Heart right ventricle (tissue), 16 donors: ENCODE measurements around the gene LAMA2. TPM values are rescaled to one million over a fixed set of nuclear protein-coding genes. Genes with fewer than 3 reads are reported as not detected.

Source experiments
- ATAC-seq, 8 donors: fragments of 200-7000 bp; cut with Tn5 transposase; one replicate each; pipeline ENCODE4 v1.9.1; 2020; ENCODE audit warnings: mild to moderate bottlenecking in 8 of 8, moderate library complexity in 8 of 8, moderate number of reproducible peaks in 1 of 8
- DNase-seq, 2 donors: peaks; one replicate each; pipeline ENCODE4 v3.0.0-alpha.2; 2020
- H3K27ac ChIP-seq, 10 donors: fragments of 200-600 bp; sonication (generic) in 2 of 10; one replicate each; pipeline versions ENCODE4 v1.5.0 to v1.8.0; 2020 to 2022; ENCODE audit warnings: mild to moderate bottlenecking in 3 of 10
- H3K27me3 ChIP-seq, 7 donors: fragments of 200-600 bp; one replicate each; pipeline ENCODE4 v1.8.0; 2021 to 2022; ENCODE audit warnings: mild to moderate bottlenecking in 2 of 7
- H3K36me3 ChIP-seq, 9 donors: fragments of 200-600 bp; sonication (generic) in 1 of 9; one replicate each; pipeline versions ENCODE4 v1.5.0 to v1.8.0; 2020 to 2022; ENCODE audit warnings: mild to moderate bottlenecking in 2 of 9
- H3K4me1 ChIP-seq, 9 donors: fragments of 200-600 bp; sonication (generic) in 1 of 9; one replicate each; pipeline versions ENCODE4 v1.5.0 to v1.8.0; 2020 to 2022; ENCODE audit warnings: mild to moderate bottlenecking in 4 of 9
- H3K4me3 ChIP-seq, 10 donors: fragments of 200-600 bp; sonication (generic) in 2 of 10; one replicate each; pipeline versions ENCODE4 v1.5.0 to v1.8.0; 2020 to 2022; ENCODE audit warnings: mild to moderate bottlenecking in 7 of 10, moderate library complexity in 2 of 10
- H3K9me3 ChIP-seq, 11 donors: fragments of 200-600 bp in 10 of 11; sonication (generic) in 2 of 11; one replicate each; pipeline versions ENCODE4 v1.5.0 to v1.8.0; 2013 to 2022; ENCODE audit warnings: mild to moderate bottlenecking in 2 of 11, control low read depth in 1 of 11, moderate library complexity in 1 of 11
- WGBS, 2 donors: extraction: QIAGEN DNeasy Blood & Tissue Kit; methylation state at CpG; one replicate each; pipeline ENCODE4 v1.1.7; 2013; ENCODE audit warnings: inconsistent platforms in 1 of 2; 5-methylcytosine and 5-hydroxymethylcytosine counted together
- intact Hi-C, 10 donors: fragments of 100-400 bp; cut with DNase I; formaldehyde crosslinking; loops; one replicate each; pipeline versions ENCODE4 v1.11.1 to v1.14.2; 2022
- polyA plus RNA-seq, 2 donors: library from polyadenylated mRNA; stranded (reverse); fragments of 200-250 nt; gene quantifications; one replicate each; pipeline ENCODE4 v1.2.3, GENCODE V29; 2013
- total RNA-seq, 10 donors: library from RNA; stranded (reverse); fragmentation: NEBNext Ultra II Directional in 3 of 10; extraction: Animal tissue kit (Norgen Biotek cat#: 25700) in 3 of 10; gene quantifications; one replicate each; pipeline versions ENCODE4 v1.2.1 to v1.2.4, GENCODE V29; 2021 to 2023
- TF ChIP-seq, protein P1 (sequence below), 9 donors: fragments of 200-600 bp; sonication (generic) in 2 of 9; IDR thresholded peaks; one replicate each; pipeline versions ENCODE4 v1.5.0 to v1.8.0; 2021 to 2022; ENCODE audit warnings: antibody characterized with exemption in 9 of 9, mild to moderate bottlenecking in 5 of 9, moderate library complexity in 1 of 9
- donor health status: Arrhythmogenic right ventricular cardiomyopathy.
- donor health status: ischemic (EF 13 %, LVEDD 7.1; RV severe dilation, severe dysfunction).
- donor health status: healthy with polysubstance abuse.
- donor health status: DM: no; HTN: yes; CAD: no.
- donor health status: DM: no; HTN: no; CAD: no.
- donor health status: ischemic (EF 25% LVEDD 6.9; RV normal size, moderate dysfunction).
- donor health status: ischemic (EF 25% LVEDD 5.7; RV mildly dilated, moderate dysfunction).
- donor health status: healthy.
- donor health status: DM: yes; HTN: yes; CAD: no.
- donor health status: Ischemic cardiomyopathy.
- donor health status: ischemic (EF 35%, LVEDD 5.7; RV mildly dilated, moderate dysfunction).
- donor health status: nonischemic (EF 11% LVEDD 7.7; RV severe dilation, severe dysfunction).
- donor health status: DM: yes; HTN: yes; CAD: no.
- donor health status: PGD.
- donor health status: ischemic (EF 29% LVEDD 5.4; RV normal size, mild dysfunction).
- donor health status: nonischemic (EF 23%, LVEDD 6.1; RV moderate dilation, normal function).

Gene LAMA2
- total and polyA plus RNA-seq, 12 donors, result 31.1 to 293 (median 223) TPM

DNA sequence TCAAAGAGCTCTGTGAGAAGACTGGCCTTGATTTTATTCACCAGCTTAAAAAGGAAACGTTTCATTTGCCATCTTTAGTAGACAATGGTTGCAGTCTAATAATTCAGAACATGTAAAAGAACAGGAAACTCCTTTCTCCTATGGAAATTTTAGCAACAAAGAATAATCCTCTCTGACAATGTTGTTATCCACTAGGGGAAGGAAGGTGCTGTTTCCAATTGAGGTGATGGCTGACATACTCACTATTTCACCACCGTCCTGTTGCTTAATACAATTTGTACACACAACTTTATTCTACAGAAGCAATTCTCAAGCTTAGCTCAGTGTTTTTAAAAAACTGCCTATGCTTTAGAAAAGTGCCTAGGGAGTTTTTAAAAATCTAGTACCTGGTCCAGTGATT lies 634.4 kb downstream of the LAMA2 start:
- H3K27ac ChIP-seq, result peak overlapping the region in 1 of 10 donors; percentile 9
- TF ChIP-seq, protein P1, sequence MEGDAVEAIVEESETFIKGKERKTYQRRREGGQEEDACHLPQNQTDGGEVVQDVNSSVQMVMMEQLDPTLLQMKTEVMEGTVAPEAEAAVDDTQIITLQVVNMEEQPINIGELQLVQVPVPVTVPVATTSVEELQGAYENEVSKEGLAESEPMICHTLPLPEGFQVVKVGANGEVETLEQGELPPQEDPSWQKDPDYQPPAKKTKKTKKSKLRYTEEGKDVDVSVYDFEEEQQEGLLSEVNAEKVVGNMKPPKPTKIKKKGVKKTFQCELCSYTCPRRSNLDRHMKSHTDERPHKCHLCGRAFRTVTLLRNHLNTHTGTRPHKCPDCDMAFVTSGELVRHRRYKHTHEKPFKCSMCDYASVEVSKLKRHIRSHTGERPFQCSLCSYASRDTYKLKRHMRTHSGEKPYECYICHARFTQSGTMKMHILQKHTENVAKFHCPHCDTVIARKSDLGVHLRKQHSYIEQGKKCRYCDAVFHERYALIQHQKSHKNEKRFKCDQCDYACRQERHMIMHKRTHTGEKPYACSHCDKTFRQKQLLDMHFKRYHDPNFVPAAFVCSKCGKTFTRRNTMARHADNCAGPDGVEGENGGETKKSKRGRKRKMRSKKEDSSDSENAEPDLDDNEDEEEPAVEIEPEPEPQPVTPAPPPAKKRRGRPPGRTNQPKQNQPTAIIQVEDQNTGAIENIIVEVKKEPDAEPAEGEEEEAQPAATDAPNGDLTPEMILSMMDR (IDR thresholded peaks at IDR 0.05), result no peak
- ATAC-seq, result peak in 1 of 8 donors; percentile 31
- DNase-seq, result no peak
- H3K9me3 ChIP-seq, result no peaks in the 10 kb centered on the region
- H3K27me3 ChIP-seq, result no peaks in the 10 kb centered on the region
- WGBS, 2 donors, result 49 to 54% methylated on average over 2 of the region's 2 CpGs
- H3K4me1 ChIP-seq, result peaks cover 0 to 7% (median 0%) of the 10 kb centered on the region in 9 donors
- intact Hi-C loops, result no loop called here
- H3K36me3 ChIP-seq, result peaks cover 0 to 59% (median 38%) of the 10 kb centered on the region in 9 donors
- H3K4me3 ChIP-seq, result no peak overlapping the region

DNA sequence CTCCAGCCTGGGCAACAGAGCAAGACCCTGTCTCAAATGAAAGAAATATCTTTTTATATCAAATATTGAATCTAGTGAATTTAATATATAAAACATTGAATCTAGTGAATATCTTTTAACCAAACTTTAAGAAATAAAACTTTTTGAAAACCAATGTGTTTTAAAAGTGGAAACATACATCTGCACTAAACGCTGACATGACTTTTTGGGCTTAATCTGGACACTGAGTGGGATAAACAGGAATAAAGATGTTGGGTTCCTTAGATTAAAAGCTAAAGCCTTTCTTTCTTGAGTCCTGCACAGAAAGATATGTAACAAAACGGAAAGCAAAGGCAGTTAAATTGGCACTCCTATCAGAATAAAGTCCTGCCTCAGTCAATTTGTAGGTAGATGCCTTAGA lies 636.8 kb downstream of the LAMA2 start:
- ATAC-seq (no peak), DNase-seq (no peak)
- Histone ChIP-seq H3K27ac (no peak overlapping the region), H3K4me3 (no peak overlapping the region), H3K27me3 (no peaks in the 10 kb centered on the region), H3K9me3 (no peaks in the 10 kb centered on the region), H3K4me1 (peaks cover 0 to 11% (median 0%) of the 10 kb centered on the region in 9 donors), H3K36me3 (peaks cover 0 to 35% (median 23%) of the 10 kb centered on the region in 9 donors)
- WGBS, 2 donors, result 94 to 95% methylated on average over 2 of the region's 2 CpGs
- TF ChIP-seq, protein P1 (IDR thresholded peaks at IDR 0.05), result no peak
- intact Hi-C loops, result no loop called here

DNA sequence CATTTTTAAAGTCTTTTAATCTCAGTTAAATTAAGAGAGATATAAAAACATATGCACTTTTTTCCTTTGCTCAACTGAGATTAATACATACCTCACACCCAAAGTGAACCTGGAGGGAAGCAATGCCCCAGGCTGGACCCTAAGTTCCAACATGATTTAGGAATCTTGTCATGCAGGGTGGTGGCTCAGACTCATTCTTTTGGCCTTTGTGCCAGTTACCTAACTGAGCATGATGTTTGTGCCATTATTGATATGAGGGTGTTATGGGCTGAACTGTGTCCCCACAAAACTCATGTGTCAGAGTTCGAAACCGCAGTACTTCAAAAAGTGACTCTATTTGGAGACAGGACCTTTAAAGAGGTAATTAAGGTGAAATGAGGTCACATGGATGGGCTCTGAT lies 639.0 kb downstream of the LAMA2 start:
- Histone ChIP-seq H3K9me3 (no peaks in the 10 kb centered on the region), H3K27me3 (no peaks in the 10 kb centered on the region), H3K4me1 (peaks cover 0 to 11% (median 0%) of the 10 kb centered on the region in 9 donors), H3K36me3 (peaks cover 0 to 13% (median 6%) of the 10 kb centered on the region in 9 donors), H3K4me3 (no peak overlapping the region), H3K27ac (no peak overlapping the region)
- DNase-seq (no peak), ATAC-seq (no peak)
- 47 to 48% methylated on average over 2 of the region's 2 CpGs for WGBS, 2 donors
- TF ChIP-seq, protein P1 (IDR thresholded peaks at IDR 0.05), result no peak
- intact Hi-C loops, result no loop called here

DNA sequence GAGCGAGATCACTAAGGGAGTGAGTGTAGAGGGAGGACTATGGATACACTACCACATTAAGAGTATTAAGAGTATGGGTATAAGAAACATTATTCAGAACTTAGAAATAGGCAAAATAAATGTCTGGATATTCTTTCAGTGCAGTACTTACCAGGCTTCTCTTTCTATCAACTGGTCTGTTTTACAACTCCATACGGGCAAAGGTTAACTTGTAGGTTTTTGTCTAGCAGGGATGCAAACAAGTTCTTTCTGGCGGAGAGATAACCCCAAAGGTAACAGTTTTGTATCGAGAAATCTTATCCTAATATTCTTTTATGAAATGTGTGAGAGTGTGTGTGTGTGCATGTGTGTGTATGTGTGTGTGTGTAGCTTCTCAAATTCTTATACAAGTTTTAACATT lies 640.9 kb downstream of the LAMA2 start:
- Histone ChIP-seq H3K9me3 (no peaks in the 10 kb centered on the region), H3K27me3 (no peaks in the 10 kb centered on the region), H3K4me1 (peaks cover 0 to 4% (median 0%) of the 10 kb centered on the region in 9 donors), H3K36me3 (no peaks in the 10 kb centered on the region), H3K27ac (no peak overlapping the region), H3K4me3 (no peak overlapping the region)
- DNase-seq (no peak), ATAC-seq (no peak)
- TF ChIP-seq, protein P1 (IDR thresholded peaks at IDR 0.05), result no peak
- WGBS, 2 donors, result 95 to 98% methylated on average over 4 of the region's 4 CpGs
- intact Hi-C loops, result no loop called here
